BE2C (cell line): Measurements from ENCODE around the gene CCDC183.
"Not testable (repeated sequence)": the region's sequence is repeated elsewhere in the genome, so short reads cannot be mapped to it uniquely, and the experiment has no call there.

ENCODE experiments used
- DNase-seq: peaks from one replicate; pipeline ENCODE4 v3.0.0-alpha.2; 2020
- H3K27me3 ChIP-seq: fragments of 250-450 bp; sonication (Bioruptor Pico); 2 replicates; pipeline ENCODE4 v1.5.1; 2020; ENCODE audit warnings: mild to moderate bottlenecking
- H3K36me3 ChIP-seq: fragments of 250-450 bp; sonication (Bioruptor Pico); 2 replicates; pipeline ENCODE4 v1.5.1; 2020; ENCODE audit warnings: mild to moderate bottlenecking
- H3K4me1 ChIP-seq: fragments of 250-450 bp; sonication (Bioruptor Pico); 2 replicates; pipeline ENCODE4 v1.5.1; 2020
- H3K4me3 ChIP-seq: 2 replicates; pipeline ENCODE4 v1.5.1; 2011; ENCODE audit warnings: low read depth, low read length
- H3K9me3 ChIP-seq: fragments of 250-450 bp; sonication (Bioruptor Pico); 2 replicates; pipeline ENCODE4 v1.5.1; 2020
- TF ChIP-seq, protein P1 (sequence below): IDR thresholded peaks from 2 replicates; pipeline ENCODE4 v1.5.1; 2012; ENCODE audit warnings: mild to moderate bottlenecking, low read depth, low read length

Gene CCDC183

DNA sequence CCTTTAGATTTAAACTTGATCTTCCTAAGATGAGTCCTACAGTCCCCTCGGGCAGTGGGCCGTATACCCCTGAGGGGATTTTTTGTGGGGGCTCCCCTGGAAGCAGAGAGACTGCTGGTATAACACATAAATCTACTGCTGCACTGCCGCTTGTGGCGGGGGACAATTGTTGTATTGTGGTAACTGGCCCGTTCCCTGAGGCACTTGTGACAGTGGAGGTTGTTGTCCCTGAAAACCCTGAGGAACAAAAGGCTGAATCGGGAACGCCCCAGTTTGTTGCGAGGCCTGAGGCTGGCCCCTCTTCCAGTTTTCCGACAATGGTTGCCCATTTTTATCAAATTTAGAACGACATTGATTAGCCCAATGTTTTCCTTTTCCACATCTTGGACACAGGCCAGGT, 9.7 kb upstream of the CCDC183 start:
- DNase-seq, result no peak

DNA sequence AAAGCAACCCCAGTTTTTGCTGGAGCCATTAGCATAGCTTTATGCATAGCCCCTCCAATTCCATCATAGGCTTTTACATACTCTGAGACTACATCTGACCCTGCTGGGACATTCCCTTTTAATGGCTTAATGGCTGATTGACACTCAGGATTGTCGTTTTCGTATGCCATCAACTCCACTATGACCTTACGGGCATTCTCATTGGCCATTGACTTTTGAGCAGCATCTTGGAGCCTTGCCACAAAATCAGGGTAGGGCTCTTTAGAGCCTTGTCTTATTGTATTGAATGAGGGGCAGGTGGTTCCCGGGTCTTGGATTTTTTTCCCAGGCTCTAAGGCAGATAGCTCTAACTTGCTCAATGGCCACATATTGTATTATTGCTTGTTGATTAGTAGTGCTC, 9.2 kb upstream of the CCDC183 start:
- H3K36me3 ChIP-seq, H3K27me3 ChIP-seq, DNase-seq, H3K4me3 ChIP-seq, H3K9me3 ChIP-seq: not testable (repeated sequence)
- H3K4me1 ChIP-seq, result peaks cover 25% of the 10 kb centered on the region

More for the DNA sequence above, 9.7 kb upstream of the CCDC183 start:
- Histone ChIP-seq H3K9me3 (no peaks in the 10 kb centered on the region), H3K4me3 (no peak overlapping the region), H3K4me1 (peaks cover 25% of the 10 kb centered on the region), H3K36me3 (no peaks in the 10 kb centered on the region), H3K27me3 (no peaks in the 10 kb centered on the region)
- TF ChIP-seq, protein P1, sequence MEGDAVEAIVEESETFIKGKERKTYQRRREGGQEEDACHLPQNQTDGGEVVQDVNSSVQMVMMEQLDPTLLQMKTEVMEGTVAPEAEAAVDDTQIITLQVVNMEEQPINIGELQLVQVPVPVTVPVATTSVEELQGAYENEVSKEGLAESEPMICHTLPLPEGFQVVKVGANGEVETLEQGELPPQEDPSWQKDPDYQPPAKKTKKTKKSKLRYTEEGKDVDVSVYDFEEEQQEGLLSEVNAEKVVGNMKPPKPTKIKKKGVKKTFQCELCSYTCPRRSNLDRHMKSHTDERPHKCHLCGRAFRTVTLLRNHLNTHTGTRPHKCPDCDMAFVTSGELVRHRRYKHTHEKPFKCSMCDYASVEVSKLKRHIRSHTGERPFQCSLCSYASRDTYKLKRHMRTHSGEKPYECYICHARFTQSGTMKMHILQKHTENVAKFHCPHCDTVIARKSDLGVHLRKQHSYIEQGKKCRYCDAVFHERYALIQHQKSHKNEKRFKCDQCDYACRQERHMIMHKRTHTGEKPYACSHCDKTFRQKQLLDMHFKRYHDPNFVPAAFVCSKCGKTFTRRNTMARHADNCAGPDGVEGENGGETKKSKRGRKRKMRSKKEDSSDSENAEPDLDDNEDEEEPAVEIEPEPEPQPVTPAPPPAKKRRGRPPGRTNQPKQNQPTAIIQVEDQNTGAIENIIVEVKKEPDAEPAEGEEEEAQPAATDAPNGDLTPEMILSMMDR, result no peak

DNA sequence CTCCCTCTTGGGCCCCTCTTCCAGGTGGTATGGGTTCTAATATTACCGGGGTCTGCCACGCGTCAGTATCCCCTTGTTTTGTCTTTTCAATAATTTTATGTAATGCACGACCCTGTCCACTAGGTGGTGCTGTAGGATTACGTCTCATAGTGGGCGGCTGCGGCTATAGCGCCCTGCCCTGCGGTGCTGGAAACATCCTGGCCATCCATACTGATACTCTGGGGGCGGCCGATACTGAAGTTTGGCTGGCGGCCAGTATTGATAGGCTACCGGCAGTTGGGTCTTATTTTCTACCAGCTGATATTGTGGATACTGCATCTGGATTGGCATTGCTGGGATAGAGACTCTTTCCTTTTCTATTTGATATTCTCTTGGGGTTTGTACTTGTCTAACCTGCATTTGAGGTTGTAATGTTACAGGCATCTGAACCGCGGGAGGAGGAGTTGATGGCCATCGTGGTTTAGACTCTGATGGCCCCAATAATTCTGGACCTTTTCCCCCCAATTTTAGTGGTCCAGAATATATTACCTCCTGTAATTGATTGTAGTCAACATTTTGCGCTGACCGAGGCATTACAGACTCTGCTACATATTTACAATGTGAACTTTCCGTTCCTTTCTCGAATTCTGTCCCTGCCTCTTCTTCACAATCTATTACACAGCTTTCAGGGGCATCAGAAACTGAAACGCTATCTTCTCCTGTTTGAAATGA, 8.3 kb upstream of the CCDC183 start:
- no peaks in the 10 kb centered on the region for H3K27me3 ChIP-seq
- TF ChIP-seq, protein P1, result peak; percentile 77
- H3K4me1 ChIP-seq, result peaks cover 25% of the 10 kb centered on the region
- DNase-seq, result peak; percentile 77
- H3K4me3 ChIP-seq, result peak overlapping the region; percentile 49
- no peaks in the 10 kb centered on the region for H3K9me3 ChIP-seq
- no peaks in the 10 kb centered on the region for H3K36me3 ChIP-seq

DNA sequence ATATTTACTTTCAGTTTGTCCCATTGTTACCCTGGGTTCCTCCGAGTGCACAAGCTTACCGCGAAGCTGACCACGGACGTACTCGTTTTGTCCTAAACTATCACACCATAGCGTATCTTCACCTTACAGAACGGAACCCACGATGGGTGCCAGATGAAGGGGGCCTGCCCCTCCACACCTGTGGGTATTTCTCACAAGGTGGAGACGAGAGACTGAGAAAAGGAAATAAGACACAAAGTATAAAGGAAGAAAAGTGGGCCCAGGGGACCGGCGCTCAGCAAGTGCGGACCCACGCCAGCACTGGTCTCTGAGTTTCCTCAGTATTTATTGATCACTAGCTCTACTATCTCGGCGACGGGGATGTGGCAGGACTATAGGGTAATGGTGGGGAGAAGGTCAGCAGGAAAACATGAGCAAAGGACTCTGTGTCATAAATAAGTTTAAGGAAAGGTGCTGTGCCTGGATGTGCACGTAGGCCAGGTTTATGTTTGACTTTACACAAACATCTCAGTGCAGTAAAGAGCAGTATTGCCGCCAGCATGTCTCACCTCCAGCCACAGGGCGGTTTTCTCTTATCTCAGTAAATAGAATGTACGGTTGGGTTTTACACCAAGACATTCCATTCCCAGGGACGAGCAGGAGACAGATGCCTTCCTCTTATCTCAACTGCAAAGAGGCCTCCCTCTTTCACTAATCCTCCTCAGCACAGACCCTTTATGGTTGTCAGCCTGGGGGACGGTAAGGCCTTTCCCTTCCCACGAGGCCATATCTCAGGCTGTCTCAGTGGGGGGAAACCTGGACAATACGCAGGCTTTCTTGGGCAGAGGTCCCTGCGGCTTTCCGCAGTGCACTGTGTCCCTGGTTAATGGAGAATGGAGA, 7.3 kb upstream of the CCDC183 start:
- not testable (repeated sequence) for H3K27me3 ChIP-seq, H3K36me3 ChIP-seq
- H3K4me1 ChIP-seq, result peaks cover 26% of the 10 kb centered on the region

DNA sequence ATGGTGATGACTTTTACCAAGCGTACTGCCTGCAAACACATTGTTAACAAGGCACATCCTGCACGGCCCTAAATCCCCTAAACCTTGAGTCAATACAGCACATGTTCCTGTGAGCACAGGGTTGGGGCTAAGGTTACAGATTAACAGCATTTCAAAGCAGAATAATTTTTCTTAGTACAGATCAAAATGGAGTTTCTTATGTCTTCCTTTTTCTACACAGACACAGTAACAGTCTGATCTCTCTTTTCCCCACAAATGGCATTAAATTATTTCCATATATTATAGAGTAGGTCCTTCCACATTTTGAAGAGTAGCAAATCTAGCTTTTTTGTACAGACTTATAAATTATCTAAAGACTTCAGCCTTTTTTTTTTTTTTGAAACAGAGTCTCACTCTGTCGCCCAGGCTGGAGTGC, 6.6 kb upstream of the CCDC183 start:
- TF ChIP-seq, protein P1, result no peak
- Histone ChIP-seq H3K36me3 (no peaks in the 10 kb centered on the region), H3K4me1 (peaks cover 23% of the 10 kb centered on the region; the same call in 1 of the 2 replicates), H3K27me3 (no peaks in the 10 kb centered on the region), H3K4me3 (no peak overlapping the region), H3K9me3 (no peaks in the 10 kb centered on the region)
- DNase-seq, result no peak

More for the DNA sequence above, 7.3 kb upstream of the CCDC183 start:
- peak overlapping the region; percentile 49 for H3K4me3 ChIP-seq
- not testable (repeated sequence) for H3K9me3 ChIP-seq, DNase-seq

DNA sequence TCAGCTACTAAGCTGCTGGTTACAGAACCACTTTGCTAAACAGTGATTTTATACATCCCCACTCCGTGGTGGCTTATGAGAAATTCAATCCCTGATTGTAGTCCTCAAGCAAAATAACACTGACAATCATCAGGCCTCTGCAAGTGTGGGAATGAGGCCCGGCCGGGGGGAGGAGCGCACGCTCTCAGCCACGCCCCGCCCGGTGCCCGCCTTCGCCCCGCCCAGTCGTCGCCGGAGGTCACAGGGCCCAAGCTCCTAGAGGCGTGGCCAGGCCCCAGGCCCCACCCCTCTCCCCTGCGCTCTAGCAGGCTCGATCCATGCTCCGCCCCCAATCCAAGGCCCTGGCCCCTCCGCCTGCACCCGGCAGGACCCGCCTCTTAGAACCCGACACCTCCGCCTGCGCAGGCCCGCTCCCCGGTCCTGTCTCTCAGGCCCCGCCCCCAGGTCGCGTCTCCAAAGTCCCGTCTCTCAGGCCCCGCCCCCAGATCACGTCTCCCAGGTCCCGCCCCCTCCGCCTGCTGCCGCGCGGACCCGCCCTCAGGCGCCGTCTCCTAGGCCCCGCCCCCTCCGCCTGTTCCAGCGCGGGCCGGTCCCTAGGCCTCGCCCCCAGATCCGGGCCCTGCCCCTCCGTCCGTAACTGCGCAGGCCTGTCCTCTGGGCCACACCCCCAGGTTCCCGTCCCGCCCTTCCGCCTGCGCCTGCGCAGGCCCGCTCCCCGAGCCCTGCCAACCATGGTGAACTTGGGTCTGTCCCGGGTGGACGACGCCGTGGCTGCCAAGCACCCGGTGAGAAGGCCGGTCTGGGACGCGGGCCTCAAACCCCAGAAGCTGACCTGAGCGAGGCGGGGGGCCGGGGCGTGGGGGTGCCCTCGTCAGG, 5.3 kb upstream of the CCDC183 start, which contains the start of gene TMEM141:
TMEM141 (plus strand) TSS at position 705 of the 876 bp plus-strand sequence; CDS start at position 732, 27 bp downstream.
- H3K36me3 ChIP-seq, result no peaks in the 10 kb centered on the region
- TF ChIP-seq, protein P1, result no peak

More for the DNA sequence above, 5.3 kb upstream of the CCDC183 start, which contains the start of gene TMEM141:
- DNase-seq, result peak; percentile 100
- Histone ChIP-seq H3K4me1 (peaks cover 29% of the 10 kb centered on the region), H3K27me3 (no peaks in the 10 kb centered on the region), H3K9me3 (no peaks in the 10 kb centered on the region), H3K4me3 (peak within 1 kb of the TSS; percentile 78)
